DOHH2 (cell line): ENCODE data around the gene VAT1.

Experiments used
- CTCF ChIP-seq: fragments of 200-600 bp; sonication (generic); IDR thresholded peaks from one replicate; pipeline ENCODE4 v1.5.1; 2014; ENCODE audit warnings: antibody characterized with exemption, mild to moderate bottlenecking, low read depth, low read length; ENCODE audit not compliant: poor library complexity, severe bottlenecking
- EZH2phosphoT487 ChIP-seq: fragments of 200-600 bp; sonication (generic); IDR thresholded peaks from 2 replicates; pipeline ENCODE4 v1.6.1; 2017; ENCODE audit warnings: borderline replicate concordance, mild to moderate bottlenecking, antibody characterized with exemption, low read length, moderate library complexity, mixed read lengths

- TF ChIP-seq CTCF (no peak), EZH2phosphoT487 (no peak)
Measured at GRCh38 chr17:43044024-43044423, 21.8 kb upstream of the VAT1 start.
